HL-60 (cell line): Measurements from ENCODE around the gene PI3.
A peak's percentile ranks its signal among the peaks of the same experiment; 100 is the strongest.

Source experiments
- DNase-seq, 2 experiments: peaks; one replicate each; pipeline ENCODE4 v3.0.0-alpha.2; 2010 to 2020; ENCODE audit warnings: low read depth in 1 of 2, low spot score in 1 of 2
- H3K27ac ChIP-seq: fragments of 250-450 bp; sonication (Bioruptor Pico); replicated peaks from 2 replicates; pipeline ENCODE4 v1.5.1; 2020; ENCODE audit warnings: mild to moderate bottlenecking, moderate library complexity
- H3K27me3 ChIP-seq: fragments of 250-450 bp; sonication (Bioruptor Pico); 2 replicates; pipeline ENCODE4 v1.5.1; 2021; ENCODE audit warnings: mild to moderate bottlenecking, moderate library complexity; ENCODE audit not compliant: insufficient read depth, poor library complexity, severe bottlenecking
- H3K4me3 ChIP-seq: replicated peaks from 2 replicates; pipeline ENCODE4 v1.5.1; 2011; ENCODE audit warnings: mild to moderate bottlenecking, control low read depth, low read length; ENCODE audit not compliant: insufficient read depth
- GABPA ChIP-seq: IDR thresholded peaks from 2 replicates; pipeline ENCODE4 v1.6.1; 2012; ENCODE audit warnings: low read depth
- POLR2AphosphoS5 ChIP-seq: IDR thresholded peaks from 2 replicates; pipeline ENCODE4 v1.6.1; 2012; ENCODE audit warnings: low read depth
- SPI1 ChIP-seq: IDR thresholded peaks from 2 replicates; pipeline ENCODE4 v1.6.1; 2012; ENCODE audit warnings: low read depth, mild to moderate bottlenecking, borderline replicate concordance
- TF ChIP-seq, protein P1 (sequence below): IDR thresholded peaks from 2 replicates; pipeline ENCODE4 v1.6.1; 2012; ENCODE audit warnings: low read depth; ENCODE audit not compliant: insufficient replicate concordance
- TF ChIP-seq, protein P2 (sequence below): IDR thresholded peaks from one replicate; pipeline ENCODE4 v1.5.1; 2011; ENCODE audit warnings: low read length, control low read depth, inconsistent platforms; ENCODE audit not compliant: insufficient read depth

Gene PI3

GRCh38 chr20:45156713-45157112 lies 18.0 kb upstream of the PI3 start:
- no peaks in the 10 kb centered on the region for H3K27me3 ChIP-seq
- no peak overlapping the region for H3K27ac ChIP-seq
- TF ChIP-seq SPI1: peak; percentile 85
- TF ChIP-seq, protein P1, sequence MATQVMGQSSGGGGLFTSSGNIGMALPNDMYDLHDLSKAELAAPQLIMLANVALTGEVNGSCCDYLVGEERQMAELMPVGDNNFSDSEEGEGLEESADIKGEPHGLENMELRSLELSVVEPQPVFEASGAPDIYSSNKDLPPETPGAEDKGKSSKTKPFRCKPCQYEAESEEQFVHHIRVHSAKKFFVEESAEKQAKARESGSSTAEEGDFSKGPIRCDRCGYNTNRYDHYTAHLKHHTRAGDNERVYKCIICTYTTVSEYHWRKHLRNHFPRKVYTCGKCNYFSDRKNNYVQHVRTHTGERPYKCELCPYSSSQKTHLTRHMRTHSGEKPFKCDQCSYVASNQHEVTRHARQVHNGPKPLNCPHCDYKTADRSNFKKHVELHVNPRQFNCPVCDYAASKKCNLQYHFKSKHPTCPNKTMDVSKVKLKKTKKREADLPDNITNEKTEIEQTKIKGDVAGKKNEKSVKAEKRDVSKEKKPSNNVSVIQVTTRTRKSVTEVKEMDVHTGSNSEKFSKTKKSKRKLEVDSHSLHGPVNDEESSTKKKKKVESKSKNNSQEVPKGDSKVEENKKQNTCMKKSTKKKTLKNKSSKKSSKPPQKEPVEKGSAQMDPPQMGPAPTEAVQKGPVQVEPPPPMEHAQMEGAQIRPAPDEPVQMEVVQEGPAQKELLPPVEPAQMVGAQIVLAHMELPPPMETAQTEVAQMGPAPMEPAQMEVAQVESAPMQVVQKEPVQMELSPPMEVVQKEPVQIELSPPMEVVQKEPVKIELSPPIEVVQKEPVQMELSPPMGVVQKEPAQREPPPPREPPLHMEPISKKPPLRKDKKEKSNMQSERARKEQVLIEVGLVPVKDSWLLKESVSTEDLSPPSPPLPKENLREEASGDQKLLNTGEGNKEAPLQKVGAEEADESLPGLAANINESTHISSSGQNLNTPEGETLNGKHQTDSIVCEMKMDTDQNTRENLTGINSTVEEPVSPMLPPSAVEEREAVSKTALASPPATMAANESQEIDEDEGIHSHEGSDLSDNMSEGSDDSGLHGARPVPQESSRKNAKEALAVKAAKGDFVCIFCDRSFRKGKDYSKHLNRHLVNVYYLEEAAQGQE: no peak
- H3K4me3 ChIP-seq: no peak overlapping the region
- peak; percentile 42 to 70 for DNase-seq

GRCh38 chr20:45157962-45158361 lies 16.7 kb upstream of the PI3 start:
- no peak overlapping the region for H3K27ac ChIP-seq
- TF ChIP-seq GABPA (no peak), SPI1 (no peak), POLR2AphosphoS5 (no peak)
- TF ChIP-seq, protein P2, sequence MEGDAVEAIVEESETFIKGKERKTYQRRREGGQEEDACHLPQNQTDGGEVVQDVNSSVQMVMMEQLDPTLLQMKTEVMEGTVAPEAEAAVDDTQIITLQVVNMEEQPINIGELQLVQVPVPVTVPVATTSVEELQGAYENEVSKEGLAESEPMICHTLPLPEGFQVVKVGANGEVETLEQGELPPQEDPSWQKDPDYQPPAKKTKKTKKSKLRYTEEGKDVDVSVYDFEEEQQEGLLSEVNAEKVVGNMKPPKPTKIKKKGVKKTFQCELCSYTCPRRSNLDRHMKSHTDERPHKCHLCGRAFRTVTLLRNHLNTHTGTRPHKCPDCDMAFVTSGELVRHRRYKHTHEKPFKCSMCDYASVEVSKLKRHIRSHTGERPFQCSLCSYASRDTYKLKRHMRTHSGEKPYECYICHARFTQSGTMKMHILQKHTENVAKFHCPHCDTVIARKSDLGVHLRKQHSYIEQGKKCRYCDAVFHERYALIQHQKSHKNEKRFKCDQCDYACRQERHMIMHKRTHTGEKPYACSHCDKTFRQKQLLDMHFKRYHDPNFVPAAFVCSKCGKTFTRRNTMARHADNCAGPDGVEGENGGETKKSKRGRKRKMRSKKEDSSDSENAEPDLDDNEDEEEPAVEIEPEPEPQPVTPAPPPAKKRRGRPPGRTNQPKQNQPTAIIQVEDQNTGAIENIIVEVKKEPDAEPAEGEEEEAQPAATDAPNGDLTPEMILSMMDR: no peak
- TF ChIP-seq, protein P1: no peak
- no peak for DNase-seq
- no peaks in the 10 kb centered on the region for H3K27me3 ChIP-seq
- H3K4me3 ChIP-seq: no peak overlapping the region

DNA sequence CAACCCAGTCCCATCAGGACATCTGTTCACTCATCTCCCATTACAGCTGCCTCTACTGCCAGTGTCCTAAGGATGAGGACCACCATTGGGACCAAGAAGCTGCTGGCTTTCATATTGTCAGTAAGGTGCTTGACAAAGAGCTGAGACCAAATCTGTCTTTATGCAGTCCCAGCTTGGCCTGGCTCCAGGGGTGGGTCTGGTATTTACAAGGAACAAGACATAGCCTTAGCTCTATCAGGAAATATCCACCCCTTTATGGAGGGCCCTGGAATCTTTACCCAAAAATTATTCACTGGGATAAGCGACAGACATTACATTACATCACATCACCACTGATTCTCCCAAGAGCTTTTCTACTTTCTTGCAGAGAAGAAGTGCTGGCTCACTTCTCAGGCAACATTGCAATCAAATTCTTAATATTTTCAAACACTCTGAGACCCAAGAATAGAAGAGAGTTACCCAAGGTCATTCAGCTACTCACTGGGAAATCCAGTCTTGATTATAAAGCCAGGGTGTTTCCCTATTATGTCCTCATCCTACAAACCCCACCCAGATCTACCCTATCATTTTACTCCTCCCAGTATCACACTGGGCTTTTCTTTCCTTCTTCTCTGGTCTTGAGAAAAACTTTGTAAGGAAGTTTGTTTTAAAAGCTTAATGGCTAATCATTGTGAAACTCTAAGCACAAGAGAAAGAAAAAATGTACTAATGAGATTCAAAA lies 11.5 kb upstream of the PI3 start:
- TF ChIP-seq, protein P2: no peak
- TF ChIP-seq SPI1 (no peak), GABPA (no peak), POLR2AphosphoS5 (no peak)
- TF ChIP-seq, protein P1: no peak

GRCh38 chr20:45164906-45165305 lies 9.8 kb upstream of the PI3 start:
- H3K4me3 ChIP-seq: no peak overlapping the region
- TF ChIP-seq, protein P2: no peak
- TF ChIP-seq, protein P1: no peak
- TF ChIP-seq POLR2AphosphoS5 (no peak), SPI1 (no peak), GABPA (no peak)

More for the DNA sequence above, 11.5 kb upstream of the PI3 start:
- no peak overlapping the region for H3K27ac ChIP-seq
- H3K27me3 ChIP-seq: peaks cover 3% of the 10 kb centered on the region
- DNase-seq: no peak
- H3K4me3 ChIP-seq: no peak overlapping the region

More at GRCh38 chr20:45164906-45165305, 9.8 kb upstream of the PI3 start:
- Histone ChIP-seq H3K27ac (no peak overlapping the region), H3K27me3 (peaks cover 3% of the 10 kb centered on the region)
- DNase-seq: no peak
